ENCODE data around the gene TEX30. TPM values are rescaled to one million over a fixed set of nuclear protein-coding genes. Genes with fewer than 3 reads are reported as not detected.

TEX30 gene
- total and polyA plus RNA-seq, 2 donors (not counting 1 experiment from before 2014, with no cell fraction given), result 4.3 to 5.9 TPM

DNA sequence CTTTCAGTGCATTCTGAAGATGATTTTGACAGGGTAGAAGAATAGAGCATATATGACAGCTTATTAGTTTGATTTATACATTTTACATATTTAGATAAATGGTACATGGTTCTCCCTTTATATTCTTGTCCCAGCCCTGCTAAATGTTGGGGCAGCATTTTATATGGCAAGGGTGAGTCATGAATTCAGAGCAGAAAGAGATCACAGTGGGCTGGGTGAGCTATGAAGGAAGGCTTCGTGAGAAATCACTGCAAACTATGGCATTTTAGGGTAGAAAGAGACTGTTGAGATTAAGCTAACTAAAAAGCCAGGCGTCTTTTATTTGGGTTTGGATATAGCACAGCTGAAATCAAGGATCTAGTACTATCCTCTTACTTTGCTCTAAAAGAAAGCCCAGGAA is 54.8 kb downstream of the TEX30 start:
- CTCF ChIA-PET, result no interaction called here
- H3K9me3 Mint-ChIP-seq (ENCODE audit: insufficient read depth), result no peaks in the 10 kb centered on the region
- Histone ChIP-seq H2AFZ (ENCODE audit: insufficient read depth, low read depth, low read length, poor library complexity, severe bottlenecking) (no peak overlapping the region), H3K9me3 (ENCODE audit: control extremely low read depth in 1 of 3, control insufficient read depth in 2 of 3, insufficient read depth in 1 of 3, low read length in 2 of 3) (no peaks in the 10 kb centered on the region), H3K9ac (ENCODE audit: low read length) (no peak overlapping the region), H3K36me3 (replicated peaks in 1 of 2; ENCODE audit: control extremely low read depth in 1 of 2, control insufficient read depth in 1 of 2, extremely low read depth in 1 of 2, insufficient read depth in 2 of 2, low read length in 1 of 2) (no peaks in the 10 kb centered on the region), H3K4me3 (ENCODE audit: control extremely low read depth in 1 of 5, extremely low read depth in 1 of 5, insufficient read depth in 1 of 5, low read depth in 2 of 5, low read length in 4 of 5) (no peak overlapping the region), H3K4me1 (ENCODE audit: control insufficient read depth in 2 of 2, insufficient read depth in 2 of 2, low read length in 2 of 2) (no peaks in the 10 kb centered on the region), H3K27ac (ENCODE audit: low read length in 2 of 2) (no peak overlapping the region), H3K79me2 (ENCODE audit: control insufficient read depth, insufficient read depth, low read length) (no peaks in the 10 kb centered on the region), H3K4me2 (replicated peaks; ENCODE audit: low read depth, low read length, poor library complexity, severe bottlenecking) (no peak overlapping the region), H3K27me3 (replicated peaks in 1 of 4; ENCODE audit: control extremely low read depth in 1 of 4, control insufficient read depth in 3 of 4, insufficient read depth in 4 of 4, low read length in 3 of 4) (peaks cover 0 to 2% (median 0%) of the 10 kb centered on the region in 4 experiments), H4K20me1 (ENCODE audit: control insufficient read depth, insufficient read depth, low read length, poor library complexity, severe bottlenecking) (no peaks in the 10 kb centered on the region)
- WGBS (ENCODE audit: insufficient coverage), result 69% methylated on average over 2 of the region's 2 CpGs
- ATAC-seq (ENCODE audit: low read depth) (no peak), DNase-seq (no peak)
- no peak overlapping the region for H3K4me3 Mint-ChIP-seq
- peaks cover 17% of the 10 kb centered on the region for H3K27me3 Mint-ChIP-seq
- no peaks in the 10 kb centered on the region for H3K4me1 Mint-ChIP-seq
- intact Hi-C loops (cut with micrococcal nuclease), result no loop called here
- POLR2A ChIA-PET, result no interaction called here
- H3K27ac Mint-ChIP-seq, result no peak overlapping the region
- TF ChIP-seq EZH2 (IDR thresholded peaks at IDR 0.05; ENCODE audit: borderline replicate concordance, insufficient read depth, low read depth, low read length, poor library complexity, severe bottlenecking), result no peak
- TF ChIP-seq, protein P1, sequence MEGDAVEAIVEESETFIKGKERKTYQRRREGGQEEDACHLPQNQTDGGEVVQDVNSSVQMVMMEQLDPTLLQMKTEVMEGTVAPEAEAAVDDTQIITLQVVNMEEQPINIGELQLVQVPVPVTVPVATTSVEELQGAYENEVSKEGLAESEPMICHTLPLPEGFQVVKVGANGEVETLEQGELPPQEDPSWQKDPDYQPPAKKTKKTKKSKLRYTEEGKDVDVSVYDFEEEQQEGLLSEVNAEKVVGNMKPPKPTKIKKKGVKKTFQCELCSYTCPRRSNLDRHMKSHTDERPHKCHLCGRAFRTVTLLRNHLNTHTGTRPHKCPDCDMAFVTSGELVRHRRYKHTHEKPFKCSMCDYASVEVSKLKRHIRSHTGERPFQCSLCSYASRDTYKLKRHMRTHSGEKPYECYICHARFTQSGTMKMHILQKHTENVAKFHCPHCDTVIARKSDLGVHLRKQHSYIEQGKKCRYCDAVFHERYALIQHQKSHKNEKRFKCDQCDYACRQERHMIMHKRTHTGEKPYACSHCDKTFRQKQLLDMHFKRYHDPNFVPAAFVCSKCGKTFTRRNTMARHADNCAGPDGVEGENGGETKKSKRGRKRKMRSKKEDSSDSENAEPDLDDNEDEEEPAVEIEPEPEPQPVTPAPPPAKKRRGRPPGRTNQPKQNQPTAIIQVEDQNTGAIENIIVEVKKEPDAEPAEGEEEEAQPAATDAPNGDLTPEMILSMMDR (IDR thresholded peaks at IDR 0.05), result no peak

Other genes starting within 250 kb of the TEX30 start
- gene TPP2, start 176.8 kb downstream of the TEX30 start, total RNA-seq, result 51.1 and 56.6 TPM in 2 replicates
- gene TPP2, start 176.8 kb downstream of the TEX30 start, polyA plus RNA-seq, result 22.1 and 34.2 TPM in 2 replicates
- not detected in 2 replicates for gene METTL21C, start 78.7 kb downstream of the TEX30 start, total RNA-seq
- gene METTL21C, start 78.7 kb downstream of the TEX30 start, polyA plus RNA-seq, result not detected in 2 replicates
- gene POGLUT2, start 25.2 kb upstream of the TEX30 start, total RNA-seq, result not detected in 2 replicates
- gene POGLUT2, start 25.2 kb upstream of the TEX30 start, polyA plus RNA-seq, result 0.12 TPM in 2 replicates
- gene BIVM, start 25.3 kb upstream of the TEX30 start, total RNA-seq, result 3.6 and 5.4 TPM in 2 replicates
- gene BIVM, start 25.3 kb upstream of the TEX30 start, polyA plus RNA-seq, result 1.0 and 1.8 TPM in 2 replicates
- gene ERCC5, start 72.2 kb upstream of the TEX30 start, total RNA-seq, result 88.3 and 100 TPM in 2 replicates
- 34.7 and 48.5 TPM in 2 replicates for gene ERCC5, start 72.2 kb upstream of the TEX30 start, polyA plus RNA-seq

Measured in B cell (primary cell).